ENCODE measurements around the gene GOT1.

Gene GOT1

GRCh38 chr10:99432881-99433280 lies 2.5 kb upstream of the GOT1 start:
- DNase-seq = no peak

GRCh38 chr10:99432047-99432446 lies 1.6 kb upstream of the GOT1 start:
- no peak for DNase-seq

DNA sequence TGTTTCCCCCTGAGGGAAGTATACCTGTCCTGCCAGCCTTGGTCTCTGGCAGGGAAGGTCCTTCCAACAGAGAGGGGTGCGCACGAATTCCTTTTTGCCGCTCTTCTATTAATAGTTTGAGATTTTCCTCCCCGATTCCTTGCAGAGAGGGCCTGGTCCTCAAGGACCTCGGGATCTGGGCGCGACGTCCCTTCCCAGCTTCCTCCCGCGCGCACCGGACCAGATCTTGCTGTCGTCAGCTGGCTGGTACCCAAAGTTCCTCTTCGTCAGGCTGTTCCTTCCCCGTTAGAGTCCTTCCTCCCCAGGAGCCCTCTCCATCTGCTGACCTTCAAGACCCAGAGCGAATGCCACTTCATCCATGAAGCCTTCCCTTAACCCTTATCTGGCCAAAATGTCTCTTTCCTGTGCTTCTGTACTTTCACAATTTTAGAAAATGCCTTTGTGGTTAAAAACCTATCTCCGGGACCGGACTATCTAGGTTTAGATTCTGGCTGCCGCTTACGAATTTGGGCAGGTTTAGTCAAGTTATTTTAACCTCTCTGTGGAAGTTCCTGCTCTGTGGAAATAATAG lies 851 bp upstream of the GOT1 start:
- DNase-seq = peak in 2 of 6 experiments; percentile 3 to 14

GRCh38 chr10:99430116-99430450 lies 341 bp downstream of the GOT1 start:
- DNase-seq = no peak

DNA sequence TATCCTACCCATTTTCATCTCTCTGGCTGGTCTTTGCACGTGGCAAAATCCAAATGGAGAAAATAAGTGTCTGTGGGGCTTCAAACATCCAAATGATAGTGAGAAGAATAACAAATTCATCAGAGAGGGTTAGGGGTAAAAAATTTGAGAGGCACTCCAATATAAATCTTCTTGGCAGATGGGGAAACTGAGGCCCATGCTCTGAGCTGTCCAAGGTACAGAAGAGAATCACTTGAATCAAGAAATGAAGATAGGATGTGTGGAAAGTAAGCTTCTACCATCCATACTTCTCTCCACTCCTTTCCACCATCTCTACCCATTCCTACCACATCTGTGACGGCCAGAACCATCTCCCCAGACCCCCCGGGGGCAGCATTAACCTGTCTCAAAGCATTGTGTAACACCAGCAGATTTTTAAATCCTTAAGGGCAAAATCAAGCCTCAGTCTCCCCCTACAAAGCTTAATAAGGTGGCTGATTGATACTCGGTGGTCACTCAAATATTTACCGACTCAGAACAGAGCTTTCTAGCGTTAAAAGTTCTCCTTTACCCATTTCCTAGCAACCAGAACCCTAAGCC lies 818 bp downstream of the GOT1 start:
- DNase-seq = no peak

DNA sequence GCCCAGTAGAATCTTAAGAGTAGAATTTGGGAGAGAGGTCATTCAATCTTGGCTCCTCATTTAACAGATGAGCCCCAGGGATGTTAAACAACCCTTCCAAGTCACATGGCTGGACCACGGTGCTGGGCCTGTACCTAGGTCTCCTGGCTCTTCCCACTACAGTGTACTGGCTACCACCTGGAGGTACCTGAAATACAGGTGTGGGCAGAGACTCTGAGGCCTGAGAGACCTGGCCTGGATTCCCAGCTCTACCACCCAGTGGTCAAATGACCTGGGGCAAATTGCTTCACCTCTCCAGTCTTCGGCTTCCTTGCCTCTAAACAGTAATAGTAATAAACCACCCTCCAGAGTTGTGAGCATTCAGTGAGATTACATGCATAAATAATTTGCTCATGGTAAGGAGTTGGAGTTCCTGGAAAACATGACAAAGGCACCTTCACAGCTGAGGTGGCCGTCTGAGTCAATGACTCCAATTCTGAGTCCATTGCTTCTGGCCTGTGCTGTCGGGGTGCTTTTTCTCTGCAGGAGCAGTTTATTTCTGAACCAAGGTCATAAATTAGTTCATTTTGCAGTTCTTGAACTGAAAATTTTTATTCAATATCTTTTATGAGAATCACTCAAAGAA lies 2.7 kb downstream of the GOT1 start:
- no peak for DNase-seq

GRCh38 chr10:99426689-99427088 lies 3.7 kb downstream of the GOT1 start:
- DNase-seq = no peak

GRCh38 chr10:99425204-99425603 lies 5.2 kb downstream of the GOT1 start:
- DNase-seq = no peak

GRCh38 chr10:99424656-99425055 lies 5.8 kb downstream of the GOT1 start:
- DNase-seq = no peak

DNA sequence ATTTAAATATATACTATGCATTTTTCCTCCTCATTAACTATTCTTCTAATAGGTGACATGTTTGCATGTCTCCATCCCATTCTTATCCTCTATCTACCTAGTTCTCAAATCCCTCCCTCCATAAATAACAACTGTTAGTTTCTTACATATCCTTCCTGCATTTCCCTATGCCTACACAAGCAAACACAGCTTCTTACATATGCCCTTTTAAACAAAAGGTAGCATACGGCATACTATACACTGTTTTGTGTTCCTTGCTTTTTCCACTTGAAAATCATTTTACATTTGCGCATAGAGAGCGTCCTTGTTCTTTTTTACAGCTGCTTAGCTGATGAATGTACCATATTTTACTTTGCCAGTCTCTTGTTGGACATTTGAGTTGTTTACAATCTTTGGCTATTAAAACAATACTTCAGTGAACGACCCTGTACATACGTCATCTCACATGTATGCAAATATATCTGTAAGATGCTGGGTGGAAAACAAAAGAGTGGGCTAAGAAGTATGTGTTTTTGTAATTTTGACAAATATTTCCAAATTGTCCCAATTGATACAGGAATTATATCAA lies 7.8 kb downstream of the GOT1 start:
- DNase-seq = no peak

DNA sequence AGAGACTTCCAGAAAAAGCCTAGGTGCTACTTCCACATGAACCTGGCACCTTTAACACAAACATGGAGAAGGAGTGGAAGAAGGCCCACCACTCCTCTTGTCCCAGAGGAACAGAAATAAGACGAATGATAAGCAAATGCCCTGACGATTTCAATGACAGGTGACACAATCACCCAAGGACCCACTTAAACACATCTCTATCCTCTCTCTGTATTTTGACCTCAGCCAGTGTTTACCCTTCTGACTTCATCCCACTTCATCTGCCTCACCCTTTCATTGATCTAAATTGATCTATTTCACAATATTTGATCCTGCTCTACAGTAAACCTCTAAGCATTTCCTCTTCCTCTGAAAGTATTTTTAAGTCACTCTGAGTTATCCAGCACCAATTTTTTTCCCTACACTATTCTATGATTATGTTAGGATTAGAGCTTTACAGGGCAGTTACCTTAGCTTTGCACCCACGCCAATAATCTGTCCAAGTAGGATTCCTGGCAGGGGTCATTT lies 9.1 kb downstream of the GOT1 start:
- DNase-seq = no peak

GRCh38 chr10:99419688-99420087 lies 10.7 kb downstream of the GOT1 start:
- DNase-seq = no peak

DNA sequence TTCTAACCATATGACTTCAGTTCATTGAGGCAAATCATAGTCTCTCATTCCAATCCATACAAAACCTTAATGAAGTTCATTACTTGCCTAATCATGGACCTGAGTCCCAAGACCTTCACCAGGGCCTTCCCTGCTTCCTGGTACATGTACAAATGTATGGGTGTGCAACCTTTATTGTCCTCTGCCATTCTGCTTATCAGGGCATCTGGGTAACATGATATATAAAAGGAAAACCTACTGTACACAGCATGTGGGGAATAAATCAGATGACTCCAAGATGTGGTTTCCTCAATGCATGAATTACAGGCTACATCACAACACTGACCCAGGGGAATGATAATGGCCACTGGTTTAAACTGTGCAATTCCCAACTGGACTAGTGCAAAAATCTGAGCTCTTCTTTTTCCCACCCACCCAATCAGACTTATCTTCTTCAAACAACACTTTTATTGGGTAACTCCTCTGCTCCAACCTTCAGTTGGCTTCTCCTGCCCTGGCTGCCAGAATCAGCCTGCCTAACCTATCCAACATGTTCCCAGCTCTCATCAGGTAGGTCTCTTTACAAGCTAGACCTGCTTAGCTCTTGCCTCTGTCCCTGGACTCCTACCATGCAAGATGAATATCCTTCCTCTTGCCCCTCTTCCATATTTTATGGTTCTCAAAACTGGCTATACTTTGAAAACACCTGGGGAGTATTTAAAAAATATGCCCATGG lies 11.4 kb downstream of the GOT1 start:
- no peak for DNase-seq

GRCh38 chr10:99412099-99412498 lies 18.3 kb downstream of the GOT1 start:
- no peak for DNase-seq

DNA sequence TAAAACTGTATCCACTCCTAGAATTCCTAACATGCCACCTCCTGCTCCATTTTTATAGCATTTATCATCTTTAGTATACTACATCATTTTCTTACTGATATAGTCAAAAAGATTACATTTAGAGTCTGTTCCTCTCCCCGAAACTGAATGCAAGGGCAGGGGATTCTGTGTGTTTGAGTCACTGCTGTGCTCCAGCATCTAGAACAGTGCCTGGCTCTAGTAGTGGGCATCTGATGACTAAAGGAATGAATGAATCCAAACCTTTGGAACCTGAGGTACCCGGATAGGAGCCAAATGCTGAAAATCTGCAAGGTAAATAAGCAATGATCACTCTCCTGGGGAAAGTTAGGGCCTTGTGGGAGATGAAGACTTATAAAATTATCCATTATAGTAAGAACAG lies 18.9 kb downstream of the GOT1 start:
- no peak for DNase-seq

DNA sequence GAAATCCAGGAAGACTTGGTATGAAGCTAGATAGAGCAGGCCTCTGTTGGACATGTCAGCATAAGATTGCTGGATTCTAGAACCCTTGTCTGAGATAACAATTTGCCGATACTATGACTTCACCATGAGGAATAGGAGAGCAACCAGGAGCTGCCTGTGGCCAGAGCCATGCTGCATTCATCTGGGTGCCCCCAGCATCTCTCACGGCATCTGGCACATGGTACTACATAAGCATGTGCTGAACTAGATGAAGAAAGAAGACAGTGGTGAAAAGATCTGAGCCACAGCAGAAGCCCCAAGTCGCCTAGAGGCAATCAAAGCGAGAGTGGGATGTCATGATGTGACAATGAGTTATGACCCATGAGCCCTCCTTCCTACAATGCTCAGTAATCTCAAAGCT lies 19.5 kb downstream of the GOT1 start:
- DNase-seq = no peak

- no peak for DNase-seq
Observed at GRCh38 chr10:99410146-99410545, 20.3 kb downstream of the GOT1 start.

GRCh38 chr10:99406149-99406548 lies 24.3 kb downstream of the GOT1 start:
- no peak for DNase-seq

GRCh38 chr10:99403674-99404073 lies 26.8 kb downstream of the GOT1 start:
- no peak for DNase-seq

GRCh38 chr10:99399664-99400063 lies 30.8 kb downstream of the GOT1 start:
- DNase-seq = no peak

DNA sequence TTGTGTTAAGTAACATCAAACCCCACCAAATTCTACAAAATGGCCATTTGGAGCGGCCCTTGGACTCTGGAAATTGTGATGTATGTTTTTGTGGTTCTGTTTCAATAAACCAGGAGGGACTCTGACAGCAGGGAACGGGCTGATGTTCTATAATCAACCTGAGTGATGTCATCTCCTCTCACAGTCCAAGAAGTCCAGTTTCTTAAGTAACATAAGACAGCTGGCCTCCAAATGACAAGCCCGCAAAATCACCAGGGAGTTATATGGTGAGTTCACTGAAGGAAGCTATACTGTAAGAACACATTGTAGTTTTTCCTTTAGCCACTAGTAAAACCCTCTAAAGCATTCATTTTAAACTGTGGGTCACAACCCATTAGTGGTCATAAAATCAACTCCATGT lies 34.0 kb downstream of the GOT1 start:
- DNase-seq = no peak

DNA sequence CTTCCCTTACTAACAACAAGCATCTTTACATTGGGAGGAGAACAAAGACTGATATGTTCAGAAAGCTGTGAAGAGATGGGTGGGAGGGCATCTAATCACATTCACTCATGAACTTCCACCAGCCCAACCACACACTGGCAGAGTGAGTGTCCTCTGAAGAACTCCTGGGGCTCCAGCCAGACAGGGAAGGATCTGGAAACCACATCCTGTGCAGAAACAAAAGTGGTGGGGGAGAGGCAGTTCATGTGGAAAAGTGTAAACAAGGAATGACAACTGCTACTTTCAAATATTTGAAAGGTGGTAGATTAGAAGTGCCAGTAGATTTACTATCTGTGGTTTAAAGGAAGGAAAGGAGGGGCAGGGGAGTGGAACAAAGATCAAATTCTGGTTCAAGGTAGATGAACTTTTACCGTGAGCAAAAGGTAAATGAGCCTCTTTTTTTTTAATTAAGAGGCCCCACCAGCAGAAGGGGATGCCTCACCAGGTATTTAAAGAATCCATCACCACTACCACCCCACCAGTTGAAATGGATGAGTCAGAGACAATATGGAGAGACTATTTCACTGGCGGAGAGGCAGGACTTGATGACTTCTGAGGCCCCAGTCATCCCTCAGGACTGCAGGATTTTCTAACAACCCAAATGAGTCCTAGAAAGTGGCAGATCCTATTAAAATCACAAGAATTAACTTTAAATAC lies 34.5 kb downstream of the GOT1 start:
- no peak for DNase-seq

GRCh38 chr10:99394761-99395386 lies 35.5 kb downstream of the GOT1 start:
- no peak for DNase-seq

Measured in stimulated activated naive CD4-positive, alpha-beta T cell (primary cell).